GM18508 (cell line): ENCODE results near the gene NASP.
"Not testable (repeated sequence)": the region's sequence is repeated elsewhere in the genome, so short reads cannot be mapped to it uniquely, and the experiment has no call there.

Source experiments
- ATAC-seq: cut with Tn5 transposase; IDR thresholded peaks from one replicate; pipeline ENCODE4 v1.9.1; 2021; ENCODE audit warnings: moderate number of reproducible peaks; ENCODE audit not compliant: insufficient read depth, unreplicated experiment

The NASP gene

DNA sequence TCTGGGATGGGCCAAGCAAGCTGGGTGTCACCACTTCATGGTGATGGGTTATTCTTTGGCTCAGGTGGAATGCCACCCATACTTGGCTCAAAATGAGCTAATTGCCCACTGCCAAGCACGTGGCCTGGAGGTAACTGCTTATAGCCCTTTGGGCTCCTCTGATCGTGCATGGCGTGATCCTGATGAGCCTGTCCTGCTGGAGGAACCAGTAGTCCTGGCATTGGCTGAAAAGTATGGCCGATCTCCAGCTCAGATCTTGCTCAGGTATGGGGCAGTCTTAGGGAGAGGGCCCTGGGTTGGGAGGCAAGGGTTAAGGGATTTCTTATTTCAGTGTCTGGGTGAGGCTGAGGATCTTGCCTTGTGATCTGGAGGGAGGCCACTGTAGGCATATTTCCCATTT is 15.4 kb upstream of the NASP start:
- ATAC-seq = no peak

DNA sequence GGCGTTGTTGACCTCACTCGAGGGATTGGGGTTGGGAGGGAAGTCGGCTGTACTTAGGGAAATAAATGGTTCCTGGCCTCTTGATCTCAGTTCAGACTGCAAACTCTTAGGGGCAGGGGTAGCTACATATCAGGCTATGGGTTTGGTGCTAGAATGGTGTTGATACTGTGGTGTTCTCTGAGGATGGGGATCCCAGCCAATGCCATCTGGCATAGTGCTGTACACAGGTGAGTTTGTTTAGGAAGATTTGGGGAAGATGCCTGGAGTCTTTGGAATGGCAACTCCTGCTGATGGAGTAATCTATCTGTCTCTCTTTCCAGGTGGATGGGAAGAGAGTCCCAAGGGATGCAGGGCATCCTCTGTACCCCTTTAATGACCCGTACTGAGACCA is 14.3 kb upstream of the NASP start:
- ATAC-seq = no peak

DNA sequence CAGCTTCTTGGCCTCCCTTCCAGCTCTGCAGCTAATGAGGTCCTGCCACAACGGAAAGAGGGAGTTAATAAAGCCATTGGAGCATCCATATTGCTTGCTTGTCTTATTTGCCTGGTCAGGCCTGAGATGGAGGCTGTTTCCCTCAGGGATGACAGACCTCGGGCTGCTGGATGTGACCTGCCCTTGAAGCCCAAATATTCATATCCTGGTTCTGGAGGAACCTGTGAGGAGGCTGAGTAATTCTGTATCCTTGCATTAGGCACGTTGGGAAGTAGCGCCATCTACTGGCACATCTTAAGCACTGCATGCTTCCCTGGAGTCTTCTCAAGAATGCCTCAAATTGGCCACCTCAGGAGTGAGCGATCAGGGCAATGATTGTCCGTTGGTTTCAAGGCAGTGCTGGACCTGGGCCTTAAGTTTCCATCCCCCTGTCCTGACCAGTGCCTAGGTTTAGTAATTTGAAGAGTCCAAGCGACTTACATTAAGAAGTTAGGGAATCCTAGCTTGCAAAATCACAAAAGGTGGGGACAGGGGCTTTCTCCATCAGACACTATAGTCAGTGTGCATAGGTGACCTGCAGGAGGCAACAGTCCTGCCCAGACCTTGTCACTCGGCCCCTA is 13.8 kb upstream of the NASP start:
- no peak for ATAC-seq

GRCh38 chr1:45570631-45571030 is 13.2 kb upstream of the NASP start:
- ATAC-seq = no peak

DNA sequence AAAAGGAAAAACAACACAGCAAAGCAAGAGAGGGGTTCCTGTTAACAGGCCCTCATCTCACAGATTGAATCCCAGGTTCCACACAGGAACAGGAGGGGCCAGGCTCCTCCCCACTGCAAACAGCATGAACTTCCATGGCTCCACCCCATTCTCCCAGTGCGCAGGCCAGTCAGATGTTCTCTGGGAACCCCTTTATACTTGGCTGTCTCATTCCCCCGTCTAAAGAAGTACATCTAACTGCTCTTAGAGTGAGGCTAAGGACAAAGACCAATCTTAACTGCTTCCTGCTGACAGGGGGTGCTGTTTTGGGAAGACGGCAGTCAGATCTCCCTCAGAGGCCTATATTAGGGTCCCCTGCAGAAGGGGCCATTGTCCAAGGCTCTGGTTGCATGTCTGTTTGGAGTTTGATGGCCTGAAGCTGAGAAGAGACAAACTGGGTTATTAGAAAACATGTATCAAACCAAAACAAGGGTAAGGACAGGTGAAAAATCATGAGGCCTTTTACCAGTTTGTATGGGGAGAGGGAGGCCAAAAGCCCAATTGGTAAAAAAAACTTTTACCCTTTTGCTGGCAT is 10.5 kb upstream of the NASP start:
- no peak for ATAC-seq

DNA sequence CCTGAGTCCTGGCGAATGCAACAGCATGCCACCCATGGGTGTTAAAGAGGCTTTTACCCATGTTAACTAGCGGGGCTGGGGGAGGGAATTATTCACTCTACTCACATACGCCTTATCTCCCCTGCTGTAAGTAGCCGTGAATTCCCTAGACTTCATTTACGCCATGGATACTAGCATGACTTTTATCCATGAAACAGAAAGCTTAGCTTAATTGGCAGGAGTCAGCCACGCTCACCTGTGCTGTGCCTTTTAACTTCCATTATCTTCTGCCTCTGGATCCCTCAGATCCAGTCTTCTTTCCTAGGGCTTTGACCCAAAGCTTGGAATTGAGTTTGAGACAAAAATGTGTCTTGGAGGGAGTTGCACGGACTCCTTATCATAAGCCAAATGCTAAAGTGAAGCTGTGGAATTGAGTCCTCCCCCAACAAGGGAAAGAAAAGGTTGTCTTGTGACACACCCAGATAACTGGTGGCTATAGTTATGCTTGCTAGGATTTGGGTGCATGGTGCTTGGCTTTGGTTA is 9.7 kb upstream of the NASP start:
- no peak for ATAC-seq

- ATAC-seq = peak; percentile 63
Observed at GRCh38 chr1:45583264-45583665, 576 bp upstream of the NASP start.

- peak; percentile 7 for ATAC-seq
Observed at GRCh38 chr1:45584351-45585109, 689 bp downstream of the NASP start.

DNA sequence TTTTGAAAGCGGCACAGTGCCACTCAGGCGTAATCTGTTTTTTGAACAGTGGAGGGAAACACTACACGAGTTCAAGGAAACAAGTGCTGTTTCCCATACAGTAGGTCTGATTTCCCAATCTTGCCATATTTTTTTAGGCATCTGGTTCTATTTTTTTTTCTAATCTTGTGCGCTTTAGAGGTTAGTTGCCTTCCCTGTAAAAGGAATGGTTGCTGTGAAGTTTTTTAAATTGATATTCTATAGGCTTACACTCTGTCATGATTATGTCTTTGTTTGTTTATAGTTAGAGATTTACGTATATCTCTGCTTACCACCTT is 1.2 kb downstream of the NASP start:
- ATAC-seq = no peak

DNA sequence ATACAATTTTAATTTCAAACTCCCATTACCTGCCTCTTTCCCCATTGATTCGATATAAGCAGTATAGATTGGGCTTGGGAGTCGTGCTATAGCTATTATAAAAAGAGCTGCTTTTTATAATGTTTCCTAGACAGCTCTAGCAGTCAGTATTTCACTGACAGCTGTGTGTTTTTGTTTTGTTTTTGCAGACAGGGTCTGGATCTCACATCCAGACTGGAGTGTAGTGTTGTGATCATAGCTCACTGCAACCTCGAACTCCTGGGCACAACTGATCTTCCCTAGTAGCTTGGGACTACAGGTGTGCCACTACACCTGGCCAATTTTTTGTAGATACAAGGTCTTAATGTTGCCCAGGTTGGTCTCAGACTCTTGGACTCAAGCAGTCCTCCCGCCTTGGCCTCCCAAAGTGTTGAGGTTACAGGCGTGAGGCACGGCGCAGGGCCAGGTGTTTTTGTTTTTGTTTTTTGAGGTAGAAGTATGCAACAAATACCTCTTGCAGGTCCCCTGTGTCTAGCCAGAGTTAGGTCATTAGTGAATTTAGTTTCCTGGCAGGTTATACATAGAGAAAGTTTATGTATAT is 1.7 kb downstream of the NASP start:
- ATAC-seq = no peak

DNA sequence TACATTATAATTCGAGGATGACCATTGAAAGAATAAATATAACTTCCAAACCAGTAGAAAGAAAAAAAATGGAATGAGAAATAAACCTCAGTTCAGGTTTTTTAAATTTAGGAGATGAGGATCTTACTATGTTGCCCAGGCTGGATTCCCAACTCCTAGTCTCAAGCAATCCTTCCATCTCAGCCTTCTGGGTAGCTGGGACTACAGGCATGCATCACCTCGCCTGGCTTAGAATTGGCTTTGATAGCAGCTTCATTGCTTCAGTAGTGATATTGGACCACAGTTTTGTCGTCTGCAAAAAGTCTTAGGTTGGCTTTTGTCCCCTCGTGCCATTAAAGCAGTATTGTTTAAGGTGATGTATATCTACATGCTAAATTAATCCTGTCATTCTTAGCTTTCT is 2.9 kb downstream of the NASP start:
- ATAC-seq = no peak

DNA sequence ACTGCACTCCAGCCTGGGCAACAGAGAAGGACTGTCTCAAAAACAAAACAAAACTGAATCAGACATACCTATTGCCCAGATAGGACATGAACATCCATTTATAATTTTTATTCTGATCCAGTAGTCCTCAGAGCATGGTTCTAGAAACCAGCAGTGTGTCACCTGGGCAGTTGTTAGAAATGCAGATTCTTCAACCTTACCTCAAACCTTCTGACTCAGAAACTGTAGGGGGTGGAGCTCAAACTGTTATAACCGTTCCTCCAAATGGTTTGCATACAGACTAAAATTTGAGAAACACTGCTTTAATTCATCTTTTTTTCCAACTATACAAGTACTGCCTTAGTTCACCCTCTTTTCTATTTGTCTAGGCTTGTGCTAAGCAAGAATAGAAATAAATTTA is 6.0 kb downstream of the NASP start:
- ATAC-seq = no peak

DNA sequence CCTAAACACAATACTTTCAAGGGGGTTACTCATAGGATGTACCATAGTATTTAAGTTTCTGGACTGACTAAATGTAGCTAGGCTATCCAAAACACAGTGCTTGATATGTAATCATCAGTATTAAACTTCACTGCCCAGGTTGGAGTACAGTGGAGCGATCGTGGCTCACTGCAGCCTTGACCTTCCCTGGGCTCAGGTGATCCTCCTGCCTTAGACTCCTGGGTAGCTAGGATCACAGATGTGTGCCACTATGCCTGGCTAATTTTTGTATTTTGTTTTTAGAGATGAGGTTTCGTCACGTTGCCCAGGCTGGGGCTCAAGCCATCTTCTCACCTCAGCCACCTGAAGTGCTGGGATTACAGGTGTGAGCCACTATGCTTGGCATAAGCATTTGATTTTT is 10.6 kb downstream of the NASP start:
- ATAC-seq = no peak

- ATAC-seq = not testable (repeated sequence)
Observed at GRCh38 chr1:45596765-45597164, 12.9 kb downstream of the NASP start.

- no peak for ATAC-seq
Observed at GRCh38 chr1:45604239-45604638, 20.4 kb downstream of the NASP start.

DNA sequence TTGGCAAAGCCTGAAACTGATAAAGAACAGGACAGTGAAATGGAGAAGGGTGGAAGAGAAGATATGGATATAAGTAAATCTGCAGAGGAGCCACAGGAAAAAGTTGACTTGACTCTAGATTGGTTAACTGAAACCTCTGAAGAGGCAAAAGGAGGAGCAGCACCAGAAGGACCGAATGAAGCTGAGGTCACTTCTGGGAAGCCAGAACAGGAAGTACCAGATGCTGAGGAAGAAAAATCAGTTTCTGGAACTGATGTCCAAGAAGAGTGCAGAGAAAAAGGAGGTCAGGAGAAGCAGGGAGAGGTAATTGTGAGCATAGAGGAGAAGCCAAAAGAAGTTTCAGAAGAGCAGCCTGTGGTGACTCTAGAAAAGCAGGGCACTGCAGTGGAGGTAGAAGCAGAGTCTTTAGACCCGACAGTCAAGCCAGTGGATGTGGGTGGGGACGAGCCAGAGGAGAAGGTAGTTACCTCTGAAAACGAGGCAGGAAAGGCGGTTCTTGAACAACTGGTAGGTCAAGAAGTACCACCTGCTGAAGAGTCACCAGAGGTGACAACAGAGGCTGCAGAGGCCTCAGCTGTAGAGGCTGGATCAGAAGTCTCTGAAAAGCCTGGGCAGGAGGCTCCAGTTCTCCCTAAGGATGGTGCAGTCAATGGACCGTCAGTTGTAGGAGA is 23.7 kb downstream of the NASP start:
- no peak for ATAC-seq

GRCh38 chr1:45608175-45609156 is 24.6 kb downstream of the NASP start:
- no peak for ATAC-seq

DNA sequence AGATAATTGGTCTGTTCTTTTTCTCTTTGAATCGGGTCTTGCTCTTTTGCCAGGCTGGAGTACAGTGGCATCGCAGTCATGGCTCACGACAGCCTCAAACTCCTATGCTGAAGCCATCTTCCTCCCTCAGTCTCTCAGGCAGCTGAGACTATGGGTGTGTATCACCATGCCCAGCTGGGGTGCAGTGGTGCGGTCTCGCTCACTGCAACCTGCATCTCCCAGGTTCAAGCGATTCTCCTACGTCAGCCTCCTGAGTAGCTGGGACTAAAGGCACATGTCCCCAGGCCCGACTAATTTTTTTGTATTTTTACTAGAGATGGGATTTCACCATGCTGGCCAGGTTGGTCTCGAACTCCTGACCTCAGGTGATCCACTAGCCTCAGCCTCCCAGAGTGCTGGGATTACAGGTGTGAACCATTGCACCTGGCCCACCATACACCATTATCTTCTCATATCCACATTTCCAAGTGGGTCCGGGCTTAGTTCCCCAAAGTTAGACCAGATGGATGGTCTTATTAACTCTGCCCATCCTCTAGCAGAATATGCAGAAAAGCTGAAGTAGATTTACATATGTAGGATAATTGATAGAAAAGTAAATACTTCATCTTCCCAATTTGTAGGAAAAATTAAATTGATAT is 26.9 kb downstream of the NASP start:
- ATAC-seq = no peak

- no peak for ATAC-seq
Observed at GRCh38 chr1:45612941-45613579, 29.2 kb downstream of the NASP start.
